GM06990 (cell line): ENCODE data around the gene CACNA1B.

Experiments used
- DNase-seq: peaks from one replicate; pipeline ENCODE4 v3.0.0-alpha.2; 2011; ENCODE audit not compliant: insufficient read length; ENCODE audit errors: extremely low read depth
- H3K27me3 ChIP-seq: replicated peaks from 2 replicates; pipeline ENCODE4 v1.6.0; 2011; ENCODE audit warnings: low read length; ENCODE audit not compliant: control insufficient read depth, insufficient read depth
- H3K36me3 ChIP-seq: 2 replicates; pipeline ENCODE4 v1.5.1; 2011; ENCODE audit warnings: low read length; ENCODE audit not compliant: control insufficient read depth, insufficient read depth
- H3K4me3 ChIP-seq: replicated peaks from 2 replicates; pipeline ENCODE4 v1.5.1; 2011; ENCODE audit warnings: low read depth, mild to moderate bottlenecking, control low read depth, low read length
- TF ChIP-seq, protein P1 (sequence below): IDR thresholded peaks from 2 replicates; pipeline ENCODE4 v1.5.1; 2011; ENCODE audit warnings: low read length, control low read depth, mild to moderate bottlenecking, inconsistent platforms; ENCODE audit not compliant: insufficient read depth, poor library complexity, severe bottlenecking

The CACNA1B gene

DNA sequence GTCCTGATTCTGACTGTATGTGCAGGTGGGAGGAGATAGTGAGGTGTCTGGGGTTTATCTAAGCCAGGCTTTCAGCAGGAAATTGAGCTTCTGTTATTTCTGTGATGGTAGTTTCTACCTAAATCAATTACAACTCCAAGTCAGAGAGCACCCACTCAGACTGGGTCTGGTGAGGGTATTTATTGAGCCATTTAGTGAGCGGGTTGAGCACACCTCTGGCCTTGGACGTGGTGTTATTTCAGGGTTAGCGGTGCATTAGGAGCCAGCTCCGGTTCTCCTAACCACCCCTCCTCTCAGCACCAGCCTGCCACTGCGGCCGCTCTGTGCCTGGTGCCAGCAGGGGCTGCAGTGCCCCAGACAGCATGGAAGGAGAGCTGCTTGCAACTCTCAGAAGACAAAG, 238.9 kb downstream of the CACNA1B start:
- Histone ChIP-seq H3K4me3 (no peak overlapping the region), H3K27me3 (no peaks in the 10 kb centered on the region; the same call in 1 of the 2 replicates), H3K36me3 (no peaks in the 10 kb centered on the region)
- DNase-seq = no peak
- TF ChIP-seq, protein P1, sequence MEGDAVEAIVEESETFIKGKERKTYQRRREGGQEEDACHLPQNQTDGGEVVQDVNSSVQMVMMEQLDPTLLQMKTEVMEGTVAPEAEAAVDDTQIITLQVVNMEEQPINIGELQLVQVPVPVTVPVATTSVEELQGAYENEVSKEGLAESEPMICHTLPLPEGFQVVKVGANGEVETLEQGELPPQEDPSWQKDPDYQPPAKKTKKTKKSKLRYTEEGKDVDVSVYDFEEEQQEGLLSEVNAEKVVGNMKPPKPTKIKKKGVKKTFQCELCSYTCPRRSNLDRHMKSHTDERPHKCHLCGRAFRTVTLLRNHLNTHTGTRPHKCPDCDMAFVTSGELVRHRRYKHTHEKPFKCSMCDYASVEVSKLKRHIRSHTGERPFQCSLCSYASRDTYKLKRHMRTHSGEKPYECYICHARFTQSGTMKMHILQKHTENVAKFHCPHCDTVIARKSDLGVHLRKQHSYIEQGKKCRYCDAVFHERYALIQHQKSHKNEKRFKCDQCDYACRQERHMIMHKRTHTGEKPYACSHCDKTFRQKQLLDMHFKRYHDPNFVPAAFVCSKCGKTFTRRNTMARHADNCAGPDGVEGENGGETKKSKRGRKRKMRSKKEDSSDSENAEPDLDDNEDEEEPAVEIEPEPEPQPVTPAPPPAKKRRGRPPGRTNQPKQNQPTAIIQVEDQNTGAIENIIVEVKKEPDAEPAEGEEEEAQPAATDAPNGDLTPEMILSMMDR = no peak

DNA sequence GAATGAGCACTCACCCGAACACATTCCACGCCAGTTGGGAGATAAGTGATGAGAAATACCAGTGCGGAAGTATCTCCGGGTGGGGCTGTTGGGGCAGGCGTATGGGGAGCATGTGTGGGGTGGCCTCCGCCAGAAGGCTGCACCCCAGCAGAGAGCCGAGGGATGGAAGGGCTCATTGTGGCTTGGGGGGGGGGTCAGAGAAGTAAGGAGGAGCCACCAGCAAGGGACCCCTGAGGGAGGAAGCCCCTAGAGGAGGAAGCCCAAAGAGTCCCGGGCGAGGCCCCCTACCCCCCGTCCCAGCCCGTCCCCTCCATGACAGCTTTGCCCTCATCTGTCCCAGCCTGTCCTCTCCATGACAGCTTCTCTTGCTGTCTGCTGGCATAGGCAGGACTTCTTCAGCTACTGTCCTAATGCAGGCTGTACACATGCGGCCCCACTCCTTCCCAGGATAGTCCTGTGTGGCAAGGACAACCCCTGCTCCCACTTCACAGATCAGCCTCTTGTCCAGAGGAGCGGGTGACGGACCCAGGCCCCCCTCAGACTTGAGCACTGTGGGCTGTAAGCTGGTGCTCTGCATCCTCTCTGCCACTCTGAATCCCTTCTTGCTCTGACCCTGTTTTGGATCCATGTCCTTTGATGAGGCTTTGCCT, 239.6 kb downstream of the CACNA1B start:
- no peaks in the 10 kb centered on the region; the same call in 1 of the 2 replicates for H3K27me3 ChIP-seq
- TF ChIP-seq, protein P1 = no peak
- H3K36me3 ChIP-seq = no peaks in the 10 kb centered on the region
- no peak for DNase-seq
- H3K4me3 ChIP-seq = no peak overlapping the region

GRCh38 chr9:138117836-138118235, 240.3 kb downstream of the CACNA1B start:
- no peak for DNase-seq
- H3K27me3 ChIP-seq = no peaks in the 10 kb centered on the region; the same call in 1 of the 2 replicates
- no peaks in the 10 kb centered on the region for H3K36me3 ChIP-seq
- H3K4me3 ChIP-seq = no peak overlapping the region
- TF ChIP-seq, protein P1 = no peak

- Histone ChIP-seq H3K36me3 (no peaks in the 10 kb centered on the region), H3K4me3 (no peak overlapping the region), H3K27me3 (no peaks in the 10 kb centered on the region; the same call in 1 of the 2 replicates)
- no peak for DNase-seq
- TF ChIP-seq, protein P1 = no peak
Measured at GRCh38 chr9:138118601-138119071, 241.1 kb downstream of the CACNA1B start.

DNA sequence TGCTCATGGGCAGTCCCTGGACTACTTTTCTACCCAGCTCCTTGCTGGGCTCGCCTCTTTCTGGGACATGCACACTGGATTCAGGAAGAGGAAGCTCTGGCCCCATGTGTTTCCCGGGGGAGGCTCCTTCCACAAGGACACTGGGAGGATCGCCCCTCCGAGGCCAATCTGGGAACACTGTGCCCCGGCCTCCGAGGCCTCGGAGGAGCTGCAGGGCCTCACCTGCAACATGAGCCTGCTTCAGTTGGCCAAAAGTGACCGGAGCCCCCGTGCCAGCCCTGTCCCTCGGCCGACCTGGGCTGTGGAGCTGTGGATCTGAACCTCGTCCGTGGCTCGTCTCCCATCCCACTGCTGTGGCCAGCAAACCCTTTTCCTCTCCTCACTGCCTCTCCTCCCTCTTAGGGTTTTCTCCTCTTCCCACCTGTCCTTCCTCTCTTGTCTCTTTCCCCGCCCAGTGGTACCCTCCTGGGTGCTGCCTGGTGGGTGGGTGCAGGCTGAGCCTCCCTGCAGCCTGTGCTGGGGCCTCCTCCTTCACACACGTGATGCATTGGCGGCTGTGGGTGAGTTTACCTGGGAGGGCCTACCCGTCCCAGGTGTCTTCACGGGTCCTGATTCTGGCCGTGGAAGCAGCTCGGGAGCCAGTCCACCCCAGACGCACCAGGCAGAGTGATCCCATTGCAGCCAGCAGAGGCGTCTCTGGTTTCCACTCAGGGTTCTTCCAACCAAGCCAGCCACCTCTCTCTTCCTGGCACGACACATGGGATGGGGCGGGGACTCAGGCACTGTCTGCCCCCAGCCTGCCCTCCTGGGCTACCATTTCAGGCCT, 241.8 kb downstream of the CACNA1B start:
- H3K36me3 ChIP-seq = no peaks in the 10 kb centered on the region
- H3K4me3 ChIP-seq = no peak overlapping the region
- DNase-seq = no peak
- TF ChIP-seq, protein P1 = no peak
- no peaks in the 10 kb centered on the region; the same call in 1 of the 2 replicates for H3K27me3 ChIP-seq
